A549 (cell line): Measurements from ENCODE around the gene OSBPL2. TPM values are rescaled to one million over a fixed set of nuclear protein-coding genes. Genes with fewer than 3 reads are reported as not detected.

Source experiments
- ATAC-seq, 2 experiments: fragments of 200-7000 bp in 1 of 2; fragments of >200 bp in 1 of 2; cut with Nextera tagmentation in 1 of 2; cut with Tn5 transposase in 1 of 2; 3 replicates each; pipeline versions ENCODE4 v1.8.0 to v1.9.1; 2018 to 2020; ENCODE audit warnings: mild to moderate bottlenecking in 1 of 2, moderate library complexity in 1 of 2
- CTCF ChIA-PET: fragments of 300-600 bp; sonication (Branson Sonifier 250); formaldehyde crosslinking; extraction: SDS; loops from one replicate; lab custom pipeline; 2021; ENCODE audit warnings: antibody characterized with exemption, inconsistent platforms; lab: Yijun Ruan, JAX
- POLR2A ChIA-PET: fragments of 350-600 bp; formaldehyde crosslinking; extraction: SDS; loops from one replicate; lab custom pipeline; 2021; ENCODE audit warnings: antibody characterized with exemption, inconsistent platforms; lab: Yijun Ruan, JAX
- DNase-seq, 2 experiments: peaks; one replicate each; pipeline versions ENCODE4 v3.0.0 to v3.0.0-alpha.2; 2011 to 2016; ENCODE audit warnings: low read depth in 1 of 2, low spot score in 1 of 2
- FAIRE-seq: peaks from 2 replicates; lab custom pipeline; 2011; peaks lifted over from hg19 to GRCh38; lab: Jason Lieb, UNC
- H3K27ac ChIP-seq, 2 experiments: fragments of >200 bp; sonication (Bioruptor Twin); formaldehyde crosslinking; 3 replicates each; pipeline ENCODE4 v1.5.1; 2016 to 2017
- H3K4me1 ChIP-seq: fragments of >200 bp; sonication (Bioruptor Twin); formaldehyde crosslinking; 3 replicates; pipeline ENCODE4 v1.6.1; 2016
- H3K4me2 ChIP-seq: fragments of >200 bp; sonication (Bioruptor Twin); formaldehyde crosslinking; 3 replicates; pipeline ENCODE4 v1.6.1; 2016
- H3K4me3 ChIP-seq: fragments of >200 bp; sonication (Bioruptor Twin); formaldehyde crosslinking; 3 replicates; pipeline ENCODE4 v1.5.1; 2016
- H3K9me3 ChIP-seq: fragments of >200 bp; sonication (Bioruptor Twin); formaldehyde crosslinking; 3 replicates; pipeline ENCODE4 v1.6.1; 2016
- CTCF ChIP-seq: fragments of >200 bp; sonication (Bioruptor Twin); formaldehyde crosslinking; IDR thresholded peaks from 3 replicates; pipeline ENCODE4 v1.5.1; 2016
- EHF ChIP-seq: fragments of 250-450 bp; sonication (Bioruptor Pico); IDR thresholded peaks from 2 replicates; pipeline ENCODE4 v1.5.0; 2020; ENCODE audit warnings: mild to moderate bottlenecking
- FOXS1 ChIP-seq: fragments of 250-450 bp; sonication (Bioruptor Pico); IDR thresholded peaks from 2 replicates; pipeline ENCODE4 v1.5.0; 2020; ENCODE audit warnings: mild to moderate bottlenecking, moderate library complexity
- HDAC2 ChIP-seq: fragments of 200-600 bp; sonication (generic); IDR thresholded peaks from 2 replicates; pipeline ENCODE4 v1.6.1; 2016
- HEYL ChIP-seq: fragments of 250-450 bp; sonication (Bioruptor Pico); IDR thresholded peaks from 2 replicates; pipeline ENCODE4 v1.8.0; 2021; ENCODE audit warnings: mild to moderate bottlenecking, moderate library complexity
- JUN ChIP-seq, 2 experiments: fragments of >200 bp; sonication (Bioruptor Twin); formaldehyde crosslinking; IDR thresholded peaks; 2 replicates in 1 of 2; 3 replicates in 1 of 2; pipeline ENCODE4 v1.6.1; 2016 to 2017
- POLR2AphosphoS2 ChIP-seq: conservative IDR thresholded peaks from 2 replicates; pipeline ENCODE4 v1.6.1; 2012; ENCODE audit warnings: low read length, improper control_type of control experiment, inconsistent platforms
- RARB ChIP-seq: fragments of 250-450 bp; sonication (Bioruptor Pico); IDR thresholded peaks from 2 replicates; pipeline ENCODE4 v1.8.0; 2021; ENCODE audit warnings: mild to moderate bottlenecking, moderate library complexity
- RNF2 ChIP-seq: fragments of 200-600 bp; sonication (generic); IDR thresholded peaks from 2 replicates; pipeline ENCODE4 v1.6.1; 2016; ENCODE audit warnings: low read depth, mild to moderate bottlenecking, antibody characterized with exemption, moderate library complexity, borderline replicate concordance
- ZC3H11A ChIP-seq: fragments of 450-650 bp; IDR thresholded peaks from 2 replicates; pipeline ENCODE4 v1.6.1; 2014; ENCODE audit warnings: antibody characterized with exemption, mild to moderate bottlenecking
- WGBS: methylation state at CpG from one replicate; pipeline ENCODE4 v1.1.6; 2017; ENCODE audit errors: missing lambda C conversion rate; 5-methylcytosine and 5-hydroxymethylcytosine counted together
- polyA plus RNA-seq, 4 experiments: library from polyadenylated mRNA; depleted of rRNA in 3 of 4; stranded (reverse); fragments of >200 nt; fragmentation: RNase III in 1 of 4; extraction: RNeasy Plus Mini Kit Qiagen cat#74134 plus additional on column Dnase treatment in 1 of 4; gene quantifications; 2 replicates in 3 of 4; 3 replicates in 1 of 4; pipeline ENCODE4 v1.2.3, GENCODE V29; 2011 to 2017

The OSBPL2 gene
- polyA plus RNA-seq, 2 of the 4 experiments (the other 2 are of a cell fraction): 14.6 to 14.8 TPM

- Histone ChIP-seq H3K9me3 (peaks cover 24% of the 10 kb centered on the region), H3K4me3 (no peak overlapping the region), H3K27ac (peak overlapping the region in 1 of 2 experiments; percentile 30; a peak in 1 of 6 replicates), H3K4me2 (no peak overlapping the region), H3K4me1 (peaks cover 36% of the 10 kb centered on the region)
- POLR2A ChIA-PET: no interaction called here
- no peak for DNase-seq
- ATAC-seq: no peak
- FAIRE-seq: no peak
- WGBS: 93% methylated on average over 40 of the region's 60 CpGs
- TF ChIP-seq RARB (CRISPR knock-in tag): no peak
- no peak for TF ChIP-seq RNF2
- TF ChIP-seq POLR2AphosphoS2: no peak; the same call in 1 of the 2 replicates
- TF ChIP-seq CTCF: no peak
- TF ChIP-seq ZC3H11A: no peak
- peak in 1 of 2 experiments; percentile 0; a peak in 1 of 5 replicates for TF ChIP-seq JUN (IDR thresholded peaks at IDR 0.05)
- TF ChIP-seq FOXS1 (CRISPR knock-in tag): no peak
- TF ChIP-seq HEYL (CRISPR knock-in tag): no peak
- CTCF ChIA-PET: no interaction called here
Observed at GRCh38 chr20:62311832-62312661, 73.7 kb downstream of the OSBPL2 start.

- peaks cover 30% of the 10 kb centered on the region for H3K9me3 ChIP-seq
- H3K4me3 ChIP-seq: no peak overlapping the region
- H3K4me1 ChIP-seq: peaks cover 30% of the 10 kb centered on the region
- 92% methylated on average over 16 of the region's 16 CpGs for WGBS
- ChIA-PET CTCF (interaction anchor here (0.6 kb wide), 1 partner anchor 135 kb away, joined by 5 read pairs; no protein-coding TSS in a partner anchor), POLR2A (no interaction called here)
- no peak for ATAC-seq
- no peak for DNase-seq
- no peak for TF ChIP-seq EHF (CRISPR knock-in tag)
- 0 out of 5 replicates have a peak, but pooled peaks of 1 of the 2 experiments have one; percentile 2 for TF ChIP-seq JUN (IDR thresholded peaks at IDR 0.05)
- FAIRE-seq: no peak
- H3K4me2 ChIP-seq: no peak overlapping the region
- H3K27ac ChIP-seq: 0 out of 6 replicates have a peak overlapping the region, but pooled peaks of 1 of the 2 experiments have one; percentile 25
Observed at GRCh38 chr20:62312662-62312977, 74.3 kb downstream of the OSBPL2 start.

GRCh38 chr20:62313021-62313420 is 74.7 kb downstream of the OSBPL2 start:
- TF ChIP-seq JUN (IDR thresholded peaks at IDR 0.05) (0 out of 5 replicates have a peak, but pooled peaks of 1 of the 2 experiments have one; percentile 7), POLR2AphosphoS2 (no peak)
- no peak overlapping the region for H3K4me3 ChIP-seq
- peaks cover 33% of the 10 kb centered on the region for H3K9me3 ChIP-seq
- ChIA-PET CTCF (interaction anchor here (0.6 to 0.7 kb wide), 2 partner anchors 69 to 135 kb away, joined by 3 to 5 read pairs; no protein-coding TSS in a partner anchor), POLR2A (no interaction called here)
- no peak overlapping the region for H3K4me2 ChIP-seq
- peaks cover 26% of the 10 kb centered on the region for H3K4me1 ChIP-seq
- DNase-seq: no peak
- WGBS: 96% methylated on average over 19 of the region's 26 CpGs
- ATAC-seq: no peak
- no peak overlapping the region for H3K27ac ChIP-seq
- FAIRE-seq: no peak

GRCh38 chr20:62313460-62314338 is 75.4 kb downstream of the OSBPL2 start:
- DNase-seq (no peak), FAIRE-seq (no peak), ATAC-seq (no peak)
- H3K9me3 ChIP-seq: peaks cover 33% of the 10 kb centered on the region
- H3K4me2 ChIP-seq: no peak overlapping the region
- CTCF ChIA-PET: interaction anchor here (0.7 to 1.3 kb wide), 4 partner anchors 12 to 69 kb away, joined by 3 to 6 read pairs (median 3); no protein-coding TSS in a partner anchor
- no peak overlapping the region for H3K27ac ChIP-seq
- no peak overlapping the region for H3K4me3 ChIP-seq
- TF ChIP-seq HDAC2 (no peak), JUN (IDR thresholded peaks at IDR 0.05) (0 out of 5 replicates have a peak, but pooled peaks of 1 of the 2 experiments have one; percentile 13)
- TF ChIP-seq, all 56 proteins: peak for 1
- POLR2A ChIA-PET: no interaction called here
- peaks cover 20% of the 10 kb centered on the region; the same call in 2 of the 3 replicates for H3K4me1 ChIP-seq
- 95% methylated on average over 34 of the region's 55 CpGs for WGBS
